H1 (cell line): ENCODE measurements around the gene CACNA2D1. TPM values are rescaled to one million over a fixed set of nuclear protein-coding genes. Genes with fewer than 3 reads are reported as not detected.

Experiments
- CTCF ChIA-PET: fragments of 300-600 bp; sonication (Branson Sonifier 250); formaldehyde crosslinking; loops from one replicate; lab custom pipeline; 2021; ENCODE audit not compliant: partially characterized antibody; lab: Charles Lee
- POLR2A ChIA-PET: fragments of 300-600 bp; sonication (Branson Sonifier 250); formaldehyde crosslinking; loops from one replicate; lab custom pipeline; 2021; ENCODE audit warnings: inconsistent platforms; ENCODE audit not compliant: partially characterized antibody; lab: Charles Lee
- DNase-seq, 2 experiments: peaks; one replicate each; pipeline versions ENCODE4 v3.0.0 to v3.0.0-alpha.2; 2010 to 2022; ENCODE audit warnings: low spot score in 2 of 2, low read depth in 1 of 2, mixed read lengths in 1 of 2
- FAIRE-seq: peaks from 2 replicates; lab custom pipeline; 2011; peaks lifted over from hg19 to GRCh38; lab: Jason Lieb, UNC
- H2AFZ ChIP-seq: 2 replicates; pipeline ENCODE4 v1.8.1; 2012; ENCODE audit warnings: low read length, inconsistent platforms
- H2AK5ac ChIP-seq: 2 replicates; pipeline ENCODE4 v1.6.1; 2013; ENCODE audit warnings: low read depth, low read length
- H2BK120ac ChIP-seq: replicated peaks from 2 replicates; pipeline ENCODE3; 2013; ENCODE audit warnings: low read depth, low read length, inconsistent platforms
- H2BK12ac ChIP-seq: 2 replicates; pipeline ENCODE4 v1.6.1; 2013; ENCODE audit warnings: low read depth, low read length
- H2BK15ac ChIP-seq: 2 replicates; pipeline ENCODE4 v1.6.1; 2013; ENCODE audit warnings: low read length
- H2BK20ac ChIP-seq: 2 replicates; pipeline ENCODE4 v1.6.1; 2013; ENCODE audit warnings: low read length
- H2BK5ac ChIP-seq: 2 replicates; pipeline ENCODE4 v1.6.1; 2013; ENCODE audit warnings: low read depth, low read length
- H3K14ac ChIP-seq: 2 replicates; pipeline ENCODE4 v1.6.1; 2013; ENCODE audit warnings: inconsistent platforms; ENCODE audit not compliant: insufficient read length
- H3K18ac ChIP-seq: 2 replicates; pipeline ENCODE4 v1.6.1; 2013; ENCODE audit warnings: low read length; ENCODE audit errors: extremely low read depth
- H3K23ac ChIP-seq: 2 replicates; pipeline ENCODE4 v1.6.1; 2013; ENCODE audit warnings: inconsistent platforms; ENCODE audit not compliant: insufficient read length
- H3K23me2 ChIP-seq: 2 replicates; pipeline ENCODE4 v1.6.1; 2013; ENCODE audit warnings: low read depth, low read length
- H3K27ac ChIP-seq: 2 replicates; pipeline ENCODE4 v1.6.1; 2011; ENCODE audit warnings: low read depth, low read length, inconsistent platforms
- H3K27me3 ChIP-seq, 4 experiments: replicated peaks in 1 of 4; 1 replicate in 1 of 4; 2 replicates in 3 of 4; pipeline versions ENCODE4 v1.6.1 to v1.8.1; 2011 to 2013; ENCODE audit warnings: low read length in 3 of 4, mild to moderate bottlenecking in 3 of 4, inconsistent platforms in 2 of 4, mixed read lengths in 2 of 4, moderate library complexity in 1 of 4; ENCODE audit not compliant: control insufficient read depth in 3 of 4, insufficient read depth in 3 of 4; ENCODE audit errors: extremely low read depth in 1 of 4
- H3K36me3 ChIP-seq, 4 experiments: 2 replicates each; pipeline versions ENCODE4 v1.6.1 to v1.8.1; 2011 to 2013; ENCODE audit warnings: mild to moderate bottlenecking in 4 of 4, low read length in 3 of 4, moderate library complexity in 2 of 4, control low read depth in 1 of 4, inconsistent platforms in 1 of 4; ENCODE audit not compliant: insufficient read depth in 4 of 4, control insufficient read depth in 2 of 4
- H3K4ac ChIP-seq: replicated peaks from 2 replicates; pipeline ENCODE3; 2013; ENCODE audit warnings: low read length, low read depth, mixed read lengths, inconsistent platforms; ENCODE audit not compliant: insufficient read length
- H3K4me1 ChIP-seq, 4 experiments: replicated peaks in 1 of 4; 1 replicate in 1 of 4; 2 replicates in 3 of 4; pipeline versions ENCODE4 v1.6.1 to v1.8.1; 2011 to 2013; ENCODE audit warnings: low read length in 3 of 4, inconsistent platforms in 2 of 4, mixed read lengths in 1 of 4; ENCODE audit not compliant: insufficient read depth in 4 of 4, control insufficient read depth in 3 of 4
- H3K4me2 ChIP-seq, 2 experiments: 2 replicates each; pipeline versions ENCODE4 v1.6.1 to v1.8.1; 2011 to 2013; ENCODE audit warnings: low read depth in 2 of 2, low read length in 2 of 2, control low read depth in 1 of 2, inconsistent platforms in 1 of 2, mild to moderate bottlenecking in 1 of 2; ENCODE audit not compliant: insufficient read depth in 1 of 2
- H3K4me3 ChIP-seq, 4 experiments: fragments of 200-600, 300-600 bp in 1 of 4; sonication (generic), shearing (Covaris generic), sonication (Bioruptor Twin) in 1 of 4; 2 replicates each; pipeline versions ENCODE4 v1.5.1 to v1.8.1; 2011 to 2016; ENCODE audit warnings: low read length in 4 of 4, low read depth in 3 of 4, control low read depth in 2 of 4, inconsistent platforms in 2 of 4, mild to moderate bottlenecking in 2 of 4, mixed read lengths in 1 of 4, moderate library complexity in 1 of 4; ENCODE audit not compliant: insufficient read depth in 2 of 4; ENCODE audit errors: extremely low read depth in 1 of 4
- H3K56ac ChIP-seq: replicated peaks from 2 replicates; pipeline ENCODE3; 2013; ENCODE audit warnings: low read depth, mild to moderate bottlenecking, mixed read lengths, low read length, inconsistent platforms; ENCODE audit not compliant: insufficient read length
- H3K79me1 ChIP-seq: 2 replicates; pipeline ENCODE4 v1.6.1; 2013; ENCODE audit warnings: low read depth, low read length, control low read depth
- H3K79me2 ChIP-seq, 2 experiments: 2 replicates each; pipeline versions ENCODE4 v1.6.1 to v1.8.1; 2012 to 2013; ENCODE audit warnings: low read length in 2 of 2, mild to moderate bottlenecking in 2 of 2, inconsistent platforms in 1 of 2; ENCODE audit not compliant: insufficient read depth in 2 of 2, control insufficient read depth in 1 of 2
- H3K9ac ChIP-seq, 4 experiments: replicated peaks in 1 of 4; 1 replicate in 1 of 4; 2 replicates in 3 of 4; pipeline versions ENCODE4 v1.6.1 to v1.8.1; 2011 to 2013; ENCODE audit warnings: low read depth in 3 of 4, low read length in 3 of 4, control low read depth in 2 of 4, mild to moderate bottlenecking in 2 of 4, moderate library complexity in 2 of 4, inconsistent platforms in 1 of 4; ENCODE audit errors: extremely low read depth in 1 of 4
- H3K9me3 ChIP-seq, 2 experiments: 2 replicates each; pipeline versions ENCODE4 v1.6.1 to v1.8.1; 2012 to 2013; ENCODE audit warnings: mild to moderate bottlenecking in 2 of 2, moderate library complexity in 2 of 2, control low read depth in 1 of 2, inconsistent platforms in 1 of 2, low read depth in 1 of 2, low read length in 1 of 2, mixed read lengths in 1 of 2; ENCODE audit not compliant: insufficient read depth in 2 of 2
- H4K20me1 ChIP-seq, 2 experiments: replicated peaks in 1 of 2; 2 replicates each; pipeline versions ENCODE3 to v1.8.1; 2011 to 2013; ENCODE audit warnings: inconsistent platforms in 2 of 2, low read length in 2 of 2, mild to moderate bottlenecking in 1 of 2; ENCODE audit not compliant: insufficient read depth in 2 of 2, control insufficient read depth in 1 of 2
- H4K5ac ChIP-seq: 2 replicates; pipeline ENCODE4 v1.6.1; 2013; ENCODE audit warnings: low read length, low read depth, mixed read lengths, inconsistent platforms; ENCODE audit not compliant: insufficient read length
- H4K8ac ChIP-seq: 2 replicates; pipeline ENCODE4 v1.8.0; 2013; ENCODE audit warnings: mild to moderate bottlenecking, moderate library complexity, low read length, inconsistent platforms; ENCODE audit not compliant: insufficient read depth; ENCODE audit errors: extremely low read depth
- H4K91ac ChIP-seq: replicated peaks from 2 replicates; pipeline ENCODE3; 2013; ENCODE audit warnings: low read length, mixed read lengths, inconsistent platforms; ENCODE audit not compliant: insufficient read length
- EGR1 ChIP-seq: IDR thresholded peaks from 2 replicates; pipeline ENCODE4 v1.6.1; 2011; ENCODE audit warnings: low read depth, low read length, borderline replicate concordance
- JUND ChIP-seq: IDR thresholded peaks from 2 replicates; pipeline ENCODE4 v1.6.1; 2011; ENCODE audit warnings: mild to moderate bottlenecking, improper control_type of control experiment, low read length
- KDM1A ChIP-seq: fragments of 200-600, 300-600 bp; sonication (generic); IDR thresholded peaks from 2 replicates; pipeline ENCODE4 v1.7.1; 2016; ENCODE audit warnings: mild to moderate bottlenecking, low read length, borderline replicate concordance
- POLR2AphosphoS5 ChIP-seq: IDR thresholded peaks from 2 replicates; pipeline ENCODE4 v1.6.1; 2011; ENCODE audit warnings: low read depth, low read length
- WGBS, 2 experiments: shearing (Covaris generic) in 1 of 2; methylation state at CpG; one replicate each; pipeline versions ENCODE4 v1.1.6 to v1.1.7; 2013 to 2015; ENCODE audit warnings: low lambda C conversion rate in 2 of 2, mixed read lengths in 2 of 2, inconsistent platforms in 1 of 2, low coverage in 1 of 2, missing lambda C conversion rate in 1 of 2; ENCODE audit not compliant: insufficient replicate concordance in 2 of 2, insufficient coverage in 1 of 2, insufficient read length in 1 of 2; ENCODE audit errors: extremely low coverage in 1 of 2, missing lambda C conversion rate in 1 of 2; 5-methylcytosine and 5-hydroxymethylcytosine counted together
- polyA plus RNA-seq, 7 experiments: library from polyadenylated mRNA; depleted of rRNA in 3 of 7; stranded (reverse) in 5 of 7; unstranded in 2 of 7; fragments of >200 nt in 5 of 7; fragments of 200-250 nt in 2 of 7; gene quantifications; 1 replicate in 5 of 7; 2 replicates in 1 of 7; 4 replicates in 1 of 7; pipeline versions ENCODE4 v1.2.1 to v1.2.3, GENCODE V29; 2011 to 2013; ENCODE audit warnings: missing spikeins in 2 of 7, mixed read lengths in 2 of 7
- total RNA-seq: library from RNA; stranded (reverse); fragmentation: NEBNext Ultra II Directional; extraction: Animal tissue kit (Norgen Biotek cat#: 25700); gene quantifications from 2 replicates; pipeline ENCODE4 v1.2.1, GENCODE V29; 2021

CACNA2D1 gene
- total and polyA plus RNA-seq, 2 of the 8 experiments (the other 6 are each of a cell fraction or from before 2014, with no cell fraction given): 4.3 to 27.3 TPM

GRCh38 chr7:82404652-82405051 lies 38.9 kb downstream of the CACNA2D1 start:
- H2BK15ac ChIP-seq: no peak overlapping the region
- no peak overlapping the region for H4K5ac ChIP-seq
- no peak overlapping the region for H3K56ac ChIP-seq
- H3K79me1 ChIP-seq: no peaks in the 10 kb centered on the region
- H2BK120ac ChIP-seq: no peak overlapping the region
- H3K36me3 ChIP-seq: no peaks in the 10 kb centered on the region
- H3K27me3 ChIP-seq: no peaks in the 10 kb centered on the region
- no peaks in the 10 kb centered on the region; a peak in 1 of 4 replicates for H3K9me3 ChIP-seq
- H3K4ac ChIP-seq: no peak overlapping the region
- H2BK20ac ChIP-seq: no peak overlapping the region
- ChIA-PET CTCF (no interaction called here), POLR2A (no interaction called here)
- H4K20me1 ChIP-seq: no peaks in the 10 kb centered on the region
- no peak overlapping the region for H2BK12ac ChIP-seq
- H3K4me3 ChIP-seq: no peak overlapping the region
- no peak overlapping the region for H2AFZ ChIP-seq
- H3K27ac ChIP-seq: no peak overlapping the region
- H3K9ac ChIP-seq: no peak overlapping the region
- no peak overlapping the region for H3K23ac ChIP-seq
- H3K14ac ChIP-seq: no peak overlapping the region
- H4K8ac ChIP-seq: no peak overlapping the region
- no peak overlapping the region for H2AK5ac ChIP-seq
- H3K4me1 ChIP-seq: no peaks in the 10 kb centered on the region
- H4K91ac ChIP-seq: no peak overlapping the region
- H2BK5ac ChIP-seq: no peak overlapping the region
- 96% methylated on average over 2 of the region's 2 CpGs; no CpG with 5 or more reads in 1 of the 2 experiments for WGBS, 2 experiments
- no peak for TF ChIP-seq JUND
- no peak for TF ChIP-seq EGR1
- TF ChIP-seq POLR2AphosphoS5: no peak
- no peak for TF ChIP-seq KDM1A
- H3K79me2 ChIP-seq: no peaks in the 10 kb centered on the region; a peak in 1 of 4 replicates
- no peak overlapping the region for H3K4me2 ChIP-seq
- no peak overlapping the region for H3K18ac ChIP-seq
- DNase-seq: no peak
- no peaks in the 10 kb centered on the region for H3K23me2 ChIP-seq
- no peak for FAIRE-seq
